ENCODE measurements around the gene RTP4. TPM values are rescaled to one million over a fixed set of nuclear protein-coding genes. Genes with fewer than 3 reads are reported as not detected.
"Not testable (repeated sequence)": the region's sequence is repeated elsewhere in the genome, so short reads cannot be mapped to it uniquely, and the experiment has no call there.

Gene RTP4
- total RNA-seq, 5 donors from 2014 or later (not counting 1 experiment from before 2014, with no cell fraction given) = 2.1 to 10.4 (median 6.0) TPM

- H3K27me3 Mint-ChIP-seq = peaks cover 18 to 21% of the 10 kb centered on the region in 2 donors
- Histone ChIP-seq H3K27me3 (replicated peaks in 1 of 2; ENCODE audit: control insufficient read depth in 2 of 2, extremely low read depth in 1 of 2, insufficient read depth in 2 of 2, low read length in 1 of 2) (peaks cover 0 to 2% of the 10 kb centered on the region in 2 experiments), H3K9me3 (no peaks in the 10 kb centered on the region), H3K36me3 (ENCODE audit: control insufficient read depth in 2 of 2, extremely low read depth in 1 of 2, insufficient read depth in 1 of 2, low read length in 1 of 2) (no peaks in the 10 kb centered on the region), H3K4me1 (ENCODE audit: control insufficient read depth in 1 of 2, extremely low read depth in 1 of 2, insufficient read depth in 2 of 2, low read length in 2 of 2) (no peaks in the 10 kb centered on the region), H3K4me3 (ENCODE audit: control insufficient read depth in 1 of 2, extremely low read depth in 1 of 2, low read length in 1 of 2) (no peak overlapping the region), H3K27ac (ENCODE audit: low read length) (no peak overlapping the region)
- no peak for ATAC-seq (replicated peaks in 1 of 4)
- POLR2A ChIA-PET = no interaction called here
- peaks cover 0 to 2% (median 0%) of the 10 kb centered on the region in 3 donors for H3K9me3 Mint-ChIP-seq
- H3K27ac Mint-ChIP-seq = no peak overlapping the region
- no peak overlapping the region for H3K4me3 Mint-ChIP-seq
- no peak for DNase-seq
- H3K36me3 Mint-ChIP-seq = no peaks in the 10 kb centered on the region
- 31% methylated on average over 2 of the region's 3 CpGs for WGBS (ENCODE audit: insufficient coverage)
- CTCF ChIA-PET = interaction anchor here (0.6 kb wide), 2 partner anchors 47 to 82 kb away, joined by 3 read pairs; no protein-coding TSS in a partner anchor
- H3K4me1 Mint-ChIP-seq = no peaks in the 10 kb centered on the region
Observed at GRCh38 chr3:187400756-187401155, 32.6 kb downstream of the RTP4 start.

DNA sequence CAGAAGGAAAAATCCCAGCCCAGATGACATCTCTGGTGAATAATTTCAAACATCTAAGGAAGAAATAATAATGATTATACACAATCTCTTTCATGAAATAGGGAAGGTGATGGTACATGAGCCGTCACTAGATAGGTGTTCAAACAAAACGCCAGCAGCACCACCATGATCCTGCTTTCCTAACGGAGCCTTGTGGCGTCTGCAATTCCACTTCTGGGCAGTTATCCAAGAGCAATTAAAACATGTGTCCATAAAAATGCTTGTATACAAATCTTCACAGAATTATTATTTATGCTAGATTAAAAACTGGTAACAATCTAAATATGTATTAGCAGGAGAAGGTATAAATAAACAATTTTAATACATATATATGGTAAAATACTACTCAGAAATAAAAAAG is 33.7 kb downstream of the RTP4 start:
- Histone ChIP-seq H3K4me1 (ENCODE audit: control insufficient read depth in 1 of 2, extremely low read depth in 1 of 2, insufficient read depth in 2 of 2, low read length in 2 of 2) (no peaks in the 10 kb centered on the region), H3K4me3 (ENCODE audit: control insufficient read depth in 1 of 2, extremely low read depth in 1 of 2, low read length in 1 of 2) (no peak overlapping the region), H3K36me3 (ENCODE audit: control insufficient read depth in 2 of 2, extremely low read depth in 1 of 2, insufficient read depth in 1 of 2, low read length in 1 of 2) (no peaks in the 10 kb centered on the region), H3K27me3 (replicated peaks in 1 of 2; ENCODE audit: control insufficient read depth in 2 of 2, extremely low read depth in 1 of 2, insufficient read depth in 2 of 2, low read length in 1 of 2) (peaks cover 0 to 2% of the 10 kb centered on the region in 2 experiments), H3K9me3 (no peaks in the 10 kb centered on the region), H3K27ac (ENCODE audit: low read length) (no peak overlapping the region)
- peaks cover 0 to 2% (median 0%) of the 10 kb centered on the region in 3 donors for H3K9me3 Mint-ChIP-seq
- DNase-seq (no peak), ATAC-seq (replicated peaks in 1 of 4) (no peak)
- no peaks in the 10 kb centered on the region for H3K36me3 Mint-ChIP-seq
- WGBS (ENCODE audit: insufficient coverage) = no CpG with 5 or more reads among the region's 4 CpGs
- H3K4me3 Mint-ChIP-seq = no peak overlapping the region
- peaks cover 18 to 24% of the 10 kb centered on the region in 2 donors for H3K27me3 Mint-ChIP-seq
- no peaks in the 10 kb centered on the region for H3K4me1 Mint-ChIP-seq
- POLR2A ChIA-PET = no interaction called here
- H3K27ac Mint-ChIP-seq = no peak overlapping the region
- CTCF ChIA-PET = no interaction called here

DNA sequence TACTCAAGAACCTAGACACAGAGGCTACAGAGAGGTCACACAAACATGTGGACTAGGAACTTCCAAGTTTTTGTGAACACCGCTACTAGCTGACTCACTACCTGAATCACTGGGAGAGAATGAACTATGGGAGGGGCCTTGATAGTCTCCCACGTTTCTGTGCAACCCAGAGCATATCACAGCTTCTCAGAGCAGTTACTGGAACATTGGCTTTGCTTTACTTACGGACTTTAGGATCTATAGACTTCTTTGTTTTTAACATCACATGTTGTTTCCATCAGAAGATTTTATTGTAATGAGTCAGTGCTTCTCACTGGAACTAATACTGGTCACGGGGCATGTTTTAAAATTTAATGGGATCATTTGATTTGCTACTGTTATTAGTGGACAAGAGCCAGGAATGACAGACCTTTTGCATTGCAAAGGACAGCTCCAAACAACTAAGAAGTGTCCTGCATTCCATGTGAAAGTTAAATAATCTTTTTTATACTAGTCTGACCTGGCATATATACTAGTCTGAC is 35.6 kb downstream of the RTP4 start:
- ChIA-PET CTCF (no interaction called here), POLR2A (no interaction called here)
- Histone ChIP-seq H3K36me3 (ENCODE audit: control insufficient read depth in 2 of 2, extremely low read depth in 1 of 2, insufficient read depth in 1 of 2, low read length in 1 of 2) (no peaks in the 10 kb centered on the region), H3K27ac (ENCODE audit: low read length) (no peak overlapping the region), H3K4me3 (ENCODE audit: control insufficient read depth in 1 of 2, extremely low read depth in 1 of 2, low read length in 1 of 2) (no peak overlapping the region), H3K9me3 (no peaks in the 10 kb centered on the region), H3K27me3 (replicated peaks in 1 of 2; ENCODE audit: control insufficient read depth in 2 of 2, extremely low read depth in 1 of 2, insufficient read depth in 2 of 2, low read length in 1 of 2) (peaks cover 0 to 2% of the 10 kb centered on the region in 2 experiments), H3K4me1 (ENCODE audit: control insufficient read depth in 1 of 2, extremely low read depth in 1 of 2, insufficient read depth in 2 of 2, low read length in 2 of 2) (no peaks in the 10 kb centered on the region)
- H3K4me1 Mint-ChIP-seq = no peaks in the 10 kb centered on the region
- H3K4me3 Mint-ChIP-seq = no peak overlapping the region
- DNase-seq (no peak), ATAC-seq (replicated peaks in 1 of 4) (no peak)
- H3K27ac Mint-ChIP-seq = no peak overlapping the region
- H3K36me3 Mint-ChIP-seq = no peaks in the 10 kb centered on the region
- H3K27me3 Mint-ChIP-seq = peaks cover 24 to 35% of the 10 kb centered on the region in 2 donors
- H3K9me3 Mint-ChIP-seq = peaks cover 0 to 2% (median 0%) of the 10 kb centered on the region in 3 donors
- WGBS (ENCODE audit: insufficient coverage) = no CpG with 5 or more reads among the region's 4 CpGs

DNA sequence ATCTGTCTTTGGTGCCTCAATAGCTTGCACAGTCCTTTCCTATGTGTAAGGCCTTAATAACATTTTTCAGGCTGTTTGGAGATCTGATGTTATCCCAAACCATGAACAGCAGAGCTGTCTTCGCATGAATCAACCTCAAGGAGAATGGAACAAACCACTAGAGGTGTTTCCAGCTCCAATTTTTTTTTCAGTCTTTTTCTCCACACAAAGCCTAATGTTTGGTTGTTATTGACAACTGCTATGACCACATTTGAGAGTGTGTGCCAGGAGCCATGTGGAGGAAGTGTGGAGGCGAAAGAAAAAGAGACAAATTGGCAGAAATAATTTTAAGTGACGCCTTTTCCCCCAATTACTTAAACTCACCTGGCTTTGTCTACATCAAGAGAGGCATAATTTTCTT is 38.7 kb downstream of the RTP4 start:
- Histone ChIP-seq H3K27ac (ENCODE audit: low read length) (no peak overlapping the region), H3K36me3 (ENCODE audit: control insufficient read depth in 2 of 2, extremely low read depth in 1 of 2, insufficient read depth in 1 of 2, low read length in 1 of 2) (no peaks in the 10 kb centered on the region), H3K9me3 (no peaks in the 10 kb centered on the region), H3K4me1 (ENCODE audit: control insufficient read depth in 1 of 2, extremely low read depth in 1 of 2, insufficient read depth in 2 of 2, low read length in 2 of 2) (no peaks in the 10 kb centered on the region), H3K4me3 (ENCODE audit: control insufficient read depth in 1 of 2, extremely low read depth in 1 of 2, low read length in 1 of 2) (no peak overlapping the region), H3K27me3 (replicated peaks in 1 of 2; ENCODE audit: control insufficient read depth in 2 of 2, extremely low read depth in 1 of 2, insufficient read depth in 2 of 2, low read length in 1 of 2) (peaks cover 0 to 7% of the 10 kb centered on the region in 2 experiments)
- WGBS (ENCODE audit: insufficient coverage) = no CpG with 5 or more reads among the region's 3 CpGs
- H3K4me3 Mint-ChIP-seq = no peak overlapping the region
- H3K27ac Mint-ChIP-seq = no peak overlapping the region
- H3K36me3 Mint-ChIP-seq = no peaks in the 10 kb centered on the region
- peaks cover 21 to 30% of the 10 kb centered on the region in 2 donors for H3K27me3 Mint-ChIP-seq
- CTCF ChIA-PET = interaction anchor here in 1 of 2 donors (0.6 kb wide), 1 partner anchor 1547 kb away, joined by 7 read pairs; no protein-coding TSS in a partner anchor
- POLR2A ChIA-PET = no interaction called here
- DNase-seq (no peak), ATAC-seq (replicated peaks in 1 of 4) (no peak)
- peaks cover 0 to 2% (median 0%) of the 10 kb centered on the region in 3 donors for H3K9me3 Mint-ChIP-seq
- H3K4me1 Mint-ChIP-seq = no peaks in the 10 kb centered on the region

DNA sequence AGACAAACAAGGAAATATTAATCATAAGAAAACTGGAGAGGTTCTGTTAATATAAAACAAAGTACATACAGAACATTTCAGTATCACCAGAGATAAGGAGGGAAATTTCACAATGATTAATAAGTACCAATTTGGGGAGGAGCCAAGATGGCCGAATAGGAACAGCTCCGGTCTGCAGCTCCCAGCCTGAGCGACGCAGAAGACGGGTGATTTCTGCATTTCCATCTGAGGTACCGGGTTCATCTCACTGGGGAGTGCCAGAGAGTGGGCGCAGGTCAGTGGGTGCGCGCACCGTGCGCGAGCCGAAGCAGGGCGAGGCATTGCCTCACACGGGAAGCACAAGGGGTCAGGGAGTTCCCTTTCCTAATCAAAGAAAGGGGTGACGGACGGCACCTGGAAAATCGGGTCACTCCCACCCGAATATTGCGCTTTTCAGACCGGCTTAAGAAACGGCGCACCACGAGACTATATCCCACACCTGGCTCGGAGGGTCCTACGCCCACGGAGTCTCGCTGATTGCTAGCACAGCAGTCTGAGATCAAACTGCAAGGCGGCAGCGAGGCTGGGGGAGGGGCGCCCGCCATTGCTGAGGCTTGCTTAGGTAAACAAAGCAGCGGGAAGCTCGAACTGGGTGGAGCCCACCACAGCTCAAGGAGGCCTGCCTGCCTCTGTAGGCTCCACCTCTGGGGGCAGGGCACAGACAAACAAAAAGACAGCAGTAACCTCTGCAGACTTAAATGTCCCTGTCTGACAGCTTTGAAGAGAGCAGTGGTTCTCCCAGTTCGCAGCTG is 44.0 kb downstream of the RTP4 start:
- H3K4me1 ChIP-seq (ENCODE audit: control insufficient read depth in 1 of 2, extremely low read depth in 1 of 2, insufficient read depth in 2 of 2, low read length in 2 of 2); H3K27me3 ChIP-seq (replicated peaks in 1 of 2; ENCODE audit: control insufficient read depth in 2 of 2, extremely low read depth in 1 of 2, insufficient read depth in 2 of 2, low read length in 1 of 2); POLR2A ChIA-PET; H3K9me3 Mint-ChIP-seq; H3K27ac ChIP-seq (ENCODE audit: low read length); H3K36me3 Mint-ChIP-seq; H3K9me3 ChIP-seq; H3K4me3 ChIP-seq (ENCODE audit: control insufficient read depth in 1 of 2, extremely low read depth in 1 of 2, low read length in 1 of 2); CTCF ChIA-PET; H3K36me3 ChIP-seq (ENCODE audit: control insufficient read depth in 2 of 2, extremely low read depth in 1 of 2, insufficient read depth in 1 of 2, low read length in 1 of 2); H3K4me3 Mint-ChIP-seq; H3K4me1 Mint-ChIP-seq; DNase-seq; ATAC-seq (replicated peaks in 1 of 4): not testable (repeated sequence)
- no CpG with 5 or more reads among the region's 35 CpGs for WGBS (ENCODE audit: insufficient coverage)
- Mint-ChIP-seq H3K27ac (peak overlapping the region in 1 of 2 donors; percentile 24), H3K27me3 (peaks cover 18 to 20% of the 10 kb centered on the region in 2 donors)

Measured in T-cell (primary cell).